NCI-H2196 (cell line): ENCODE data around the gene SOS2.
"Not testable (repeated sequence)": the region's sequence is repeated elsewhere in the genome, so short reads cannot be mapped to it uniquely, and the experiment has no call there.

Source experiments
- DNase-seq: peaks from one replicate; lab custom pipeline; 2025; ENCODE audit not compliant: unreplicated experiment; lab: John Stamatoyannopoulos, UW

The SOS2 gene

GRCh38 chr14:50228313-50228712, 3.1 kb downstream of the SOS2 start:
- DNase-seq, result no peak

DNA sequence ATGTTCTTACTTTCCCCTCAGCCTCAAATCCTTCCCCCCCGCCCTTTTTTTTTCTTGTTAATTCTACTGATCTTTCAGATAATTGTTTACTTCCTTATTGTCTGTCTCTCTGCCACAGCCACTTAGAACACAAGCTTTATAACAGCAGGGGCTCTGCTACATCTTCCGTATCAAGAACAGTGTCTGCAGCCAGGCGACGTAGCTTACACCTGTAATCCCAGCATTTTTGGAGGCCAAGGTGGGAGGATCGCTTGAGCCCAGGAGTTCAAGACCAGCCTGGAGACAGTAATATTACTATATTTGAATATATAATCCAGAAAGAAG, 5.4 kb downstream of the SOS2 start:
- peak; percentile 15 for DNase-seq

- DNase-seq, result peak; percentile 14
These were observed 6.1 kb downstream of the SOS2 start for GRCh38 chr14:50225067-50225973.

DNA sequence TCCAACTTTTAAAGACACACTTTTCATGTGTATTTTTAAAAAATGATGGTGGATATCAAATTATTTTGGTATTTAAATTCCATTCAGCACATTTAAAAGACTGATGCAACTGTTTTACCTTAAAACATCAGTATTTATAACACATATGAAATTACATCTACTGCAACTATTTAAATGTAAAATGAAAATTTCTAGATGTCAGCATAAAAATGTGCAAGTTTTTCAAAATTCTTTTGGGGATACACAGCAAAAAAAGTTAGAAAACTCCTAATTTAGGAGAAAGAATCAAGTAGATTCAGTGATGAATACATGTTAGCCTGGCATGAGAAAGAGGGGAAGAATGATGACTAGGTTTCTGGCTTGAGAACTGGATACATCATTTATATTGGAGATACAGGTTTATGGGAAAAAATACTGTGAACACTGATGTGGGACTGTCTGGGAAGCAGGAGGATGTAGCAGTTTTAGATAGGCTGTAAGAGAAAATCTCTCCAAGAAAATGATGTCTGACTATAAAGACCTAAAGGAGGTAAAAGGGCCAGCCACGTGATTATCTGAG, 9.2 kb downstream of the SOS2 start:
- DNase-seq, result no peak

DNA sequence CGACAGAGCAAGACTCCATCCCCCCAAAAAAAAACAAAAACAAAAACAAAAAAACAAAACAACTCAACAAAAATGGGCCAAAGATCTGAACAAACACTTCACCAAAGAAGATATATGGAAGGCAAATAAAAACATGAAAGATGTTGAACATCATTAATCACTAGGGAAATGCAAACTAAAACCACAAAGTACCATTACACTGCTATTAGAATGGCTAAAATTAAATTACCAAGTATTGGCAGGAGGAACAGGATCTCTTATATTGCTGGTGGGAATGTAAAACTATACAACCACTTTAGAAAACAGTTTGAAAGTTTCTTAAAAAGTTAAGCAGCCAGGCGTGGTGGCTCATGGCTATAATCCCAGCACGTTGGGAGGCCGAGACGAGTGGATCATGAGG, 12.9 kb downstream of the SOS2 start:
- DNase-seq, result no peak

- no peak for DNase-seq
These were observed 16.0 kb downstream of the SOS2 start for GRCh38 chr14:50215416-50215815.

DNA sequence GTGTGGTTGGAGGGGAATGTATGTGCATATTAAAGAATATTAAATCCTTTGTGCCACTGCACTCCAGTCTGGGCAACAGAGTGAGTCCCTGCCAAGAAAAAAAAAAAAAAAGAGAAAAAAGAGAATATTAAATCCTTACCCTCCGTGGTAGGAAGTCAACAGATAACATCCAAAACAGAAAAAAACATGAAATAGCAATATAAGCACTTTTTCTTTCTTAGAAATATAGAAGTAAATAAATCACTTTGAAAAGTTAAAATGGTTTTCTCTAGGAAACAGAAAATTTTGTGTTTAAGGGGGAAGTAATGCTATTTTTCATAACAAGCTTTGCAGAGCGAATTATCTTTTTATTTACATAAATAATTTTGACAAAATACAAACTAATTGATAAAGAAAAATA, 17.6 kb downstream of the SOS2 start:
- DNase-seq, result no peak

GRCh38 chr14:50212726-50213125, 18.7 kb downstream of the SOS2 start:
- no peak for DNase-seq

GRCh38 chr14:50210074-50210473, 21.3 kb downstream of the SOS2 start:
- DNase-seq, result no peak

- no peak for DNase-seq
These were observed 32.9 kb downstream of the SOS2 start for GRCh38 chr14:50198499-50198898.

DNA sequence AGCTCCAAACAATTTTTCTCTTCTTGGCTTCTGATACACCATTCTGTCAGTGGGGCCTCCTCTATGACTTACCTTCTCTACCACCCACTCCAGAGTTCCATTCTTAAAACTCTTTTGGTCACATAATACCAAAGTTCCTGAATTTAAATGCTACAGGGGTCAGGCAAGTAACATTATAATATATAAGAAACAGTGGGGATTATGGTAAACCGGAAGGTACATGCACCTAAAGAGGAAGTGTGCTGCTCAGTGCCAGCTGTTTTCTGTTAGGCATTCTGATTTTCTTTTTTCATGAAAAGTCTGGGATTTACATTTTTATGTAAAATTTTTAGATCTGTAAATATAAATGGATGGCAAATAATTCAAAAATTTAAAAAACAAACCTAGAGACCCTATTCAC, 39.9 kb downstream of the SOS2 start:
- no peak for DNase-seq

- DNase-seq, result no peak
These were observed 45.3 kb downstream of the SOS2 start for GRCh38 chr14:50186107-50186506.

DNA sequence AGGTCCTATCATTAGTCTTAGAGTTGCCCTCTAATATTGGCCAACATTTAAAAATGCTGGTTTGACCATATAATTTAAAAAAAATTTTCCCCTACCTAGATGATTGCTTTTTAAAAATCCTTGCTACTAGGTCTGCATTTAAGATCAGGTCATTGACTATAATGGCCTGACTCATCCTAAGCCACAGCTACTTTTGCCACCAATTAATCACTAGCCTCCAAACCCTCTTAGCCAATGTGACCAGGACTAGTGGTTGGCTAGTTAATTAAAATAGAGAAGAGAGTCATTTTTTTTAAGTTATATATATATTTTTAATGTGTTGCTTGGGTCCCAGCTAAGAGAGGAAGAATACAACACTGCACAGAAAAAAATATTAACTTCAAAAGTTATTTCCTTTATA, 57.5 kb downstream of the SOS2 start:
- DNase-seq, result no peak

GRCh38 chr14:50171895-50172294, 59.5 kb downstream of the SOS2 start:
- DNase-seq, result no peak

GRCh38 chr14:50167381-50167780, 64.0 kb downstream of the SOS2 start:
- DNase-seq, result not testable (repeated sequence)

GRCh38 chr14:50156111-50156510, 75.3 kb downstream of the SOS2 start:
- DNase-seq, result no peak

DNA sequence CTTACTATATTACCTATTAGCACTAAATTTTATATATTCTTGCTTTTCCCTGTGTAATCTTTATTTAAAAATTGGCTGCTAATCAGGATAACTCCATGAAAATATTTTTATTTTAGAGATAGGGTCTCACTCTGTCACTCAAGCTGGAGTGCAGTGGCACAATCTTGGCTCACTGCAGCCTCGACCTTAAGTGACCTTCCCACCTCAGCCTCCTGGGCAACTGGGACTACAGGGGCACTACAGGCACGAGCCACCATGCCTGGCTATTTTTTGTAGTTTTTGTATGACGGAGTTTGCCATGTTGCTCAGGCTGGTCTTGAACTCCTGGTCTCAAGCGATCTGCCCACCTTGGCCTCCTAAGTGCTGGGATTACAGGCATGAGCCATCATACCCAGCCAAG, 82.6 kb downstream of the SOS2 start:
- no peak for DNase-seq

- no peak for DNase-seq
These were observed 92.2 kb downstream of the SOS2 start for GRCh38 chr14:50139192-50139591.

DNA sequence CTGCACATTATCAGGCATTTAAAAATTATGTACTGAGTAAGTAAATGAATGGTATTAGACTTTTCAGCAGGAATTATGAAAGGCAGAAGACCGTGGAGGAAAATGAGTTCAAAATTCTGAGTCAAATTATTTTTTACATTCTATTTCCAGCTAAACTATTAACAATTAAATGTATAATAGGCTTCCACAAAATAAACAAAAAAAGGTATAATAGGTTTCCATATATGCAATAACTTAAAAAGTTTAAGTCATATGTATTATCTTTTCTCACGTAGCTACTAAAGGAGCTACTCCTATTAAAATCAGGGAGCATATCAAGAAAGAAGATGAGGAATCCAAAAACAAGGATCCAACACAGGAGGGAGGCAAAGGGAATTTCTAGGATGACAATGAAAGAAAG, 103.6 kb downstream of the SOS2 start:
- no peak for DNase-seq

GRCh38 chr14:50123062-50123461, 108.3 kb downstream of the SOS2 start:
- DNase-seq, result no peak

GRCh38 chr14:50122291-50122690, 109.1 kb downstream of the SOS2 start:
- no peak for DNase-seq

DNA sequence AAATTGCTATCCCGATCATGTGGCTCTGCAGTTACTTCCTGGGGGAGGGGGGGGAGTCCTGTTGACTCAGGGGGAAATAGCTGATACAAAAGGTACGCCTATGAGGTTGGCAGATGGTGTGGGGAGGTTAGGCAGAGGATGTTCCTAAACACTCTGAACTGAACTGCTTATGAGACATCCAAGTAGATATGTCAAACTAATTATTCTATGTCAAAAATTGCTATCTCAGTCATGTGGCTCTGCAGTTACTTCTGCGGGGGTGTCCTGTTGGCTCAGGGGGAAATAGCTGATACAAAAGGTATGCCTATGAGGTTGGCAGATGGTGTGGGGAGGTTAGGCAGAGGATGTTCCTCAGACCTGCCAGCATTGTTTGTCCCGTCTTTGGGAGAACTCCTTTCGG, 109.9 kb downstream of the SOS2 start:
- no peak for DNase-seq

GRCh38 chr14:50117456-50117855, 113.9 kb downstream of the SOS2 start:
- DNase-seq, result no peak
